ENCODE results near the gene CPEB2.

CPEB2 gene

GRCh38 chr4:15021946-15022345 lies 19.7 kb downstream of the CPEB2 start:
- Mint-ChIP-seq H3K27ac (no peak overlapping the region), H3K9me3 (no peaks in the 10 kb centered on the region), H3K36me3 (ENCODE audit: low read depth) (peaks cover 49% of the 10 kb centered on the region), H3K4me3 (no peak overlapping the region), H3K4me1 (ENCODE audit: low read depth) (peaks cover 43% of the 10 kb centered on the region), H3K27me3 (no peaks in the 10 kb centered on the region)
- no peak for DNase-seq

DNA sequence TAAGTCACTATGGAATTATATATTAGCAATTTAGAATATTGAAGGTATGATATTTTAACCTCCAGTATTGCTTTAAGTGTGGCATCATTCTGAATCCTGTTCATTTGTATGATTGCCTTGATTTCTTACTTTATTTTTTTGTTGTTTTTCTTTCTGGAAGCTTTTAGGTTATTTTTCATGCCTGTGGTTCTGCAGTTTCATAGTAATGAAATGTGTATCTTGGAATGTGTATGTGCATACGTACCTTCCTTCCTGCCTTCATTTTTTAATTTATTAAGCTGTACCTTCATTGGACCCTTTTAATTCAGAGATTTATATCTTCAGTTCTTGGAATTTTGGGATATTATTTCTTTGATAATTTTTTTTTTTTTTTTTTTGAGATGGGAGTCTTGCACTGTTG lies 22.1 kb downstream of the CPEB2 start:
- no peak for DNase-seq
- peaks cover 51% of the 10 kb centered on the region for H3K36me3 Mint-ChIP-seq (ENCODE audit: low read depth)
- peaks cover 37% of the 10 kb centered on the region for H3K4me1 Mint-ChIP-seq (ENCODE audit: low read depth)
- H3K9me3 Mint-ChIP-seq, result no peaks in the 10 kb centered on the region
- H3K4me3 Mint-ChIP-seq, result no peak overlapping the region
- H3K27me3 Mint-ChIP-seq, result no peaks in the 10 kb centered on the region
- no peak overlapping the region for H3K27ac Mint-ChIP-seq

DNA sequence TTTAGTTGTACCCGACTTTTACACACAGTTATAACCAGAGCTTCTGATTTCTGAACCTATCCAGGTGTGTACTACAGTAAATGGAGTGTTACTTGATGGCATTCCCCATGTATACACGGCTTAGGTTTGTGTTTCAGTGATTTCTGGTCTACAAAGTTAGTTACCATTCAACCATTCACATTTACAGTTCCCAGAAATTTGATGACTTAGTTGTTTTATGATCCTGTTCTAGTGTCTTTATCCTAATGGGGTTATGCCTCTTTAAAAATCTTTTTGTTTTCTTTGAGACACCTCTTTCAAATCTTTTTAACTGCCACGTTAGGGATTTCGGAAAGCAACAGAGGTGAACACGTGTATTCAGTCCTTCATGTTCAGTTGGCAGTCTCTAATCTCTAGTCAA lies 23.4 kb downstream of the CPEB2 start:
- Mint-ChIP-seq H3K4me3 (no peak overlapping the region), H3K27ac (no peak overlapping the region), H3K27me3 (no peaks in the 10 kb centered on the region), H3K4me1 (ENCODE audit: low read depth) (peaks cover 32% of the 10 kb centered on the region), H3K9me3 (no peaks in the 10 kb centered on the region), H3K36me3 (ENCODE audit: low read depth) (peaks cover 44% of the 10 kb centered on the region)
- no peak for DNase-seq

DNA sequence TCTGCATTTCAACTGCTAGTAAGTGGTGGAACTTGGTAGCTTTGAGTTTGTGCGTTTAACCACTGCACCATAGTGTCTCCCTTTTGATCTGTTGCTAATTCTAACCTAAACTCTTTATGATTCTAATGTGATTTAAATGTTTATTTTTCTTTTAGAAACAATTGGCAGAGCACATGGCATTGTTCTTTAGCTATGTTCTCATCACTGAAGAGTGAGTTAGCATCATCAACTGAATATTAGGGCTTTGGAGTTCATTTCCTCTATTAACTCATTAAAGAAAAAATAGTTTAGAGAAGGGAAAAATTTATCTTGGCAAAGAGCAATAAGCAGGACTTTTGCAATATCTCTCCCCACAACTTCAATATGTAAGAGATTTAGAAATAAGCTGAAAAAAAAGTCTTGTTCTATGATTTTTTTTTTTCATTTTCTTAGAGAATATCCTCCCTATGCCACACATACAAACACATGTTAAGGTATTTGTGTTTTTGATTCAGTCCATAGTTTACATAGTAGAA lies 25.7 kb downstream of the CPEB2 start:
- Mint-ChIP-seq H3K36me3 (ENCODE audit: low read depth) (peaks cover 40% of the 10 kb centered on the region), H3K27me3 (no peaks in the 10 kb centered on the region), H3K9me3 (no peaks in the 10 kb centered on the region), H3K4me1 (ENCODE audit: low read depth) (peaks cover 24% of the 10 kb centered on the region), H3K4me3 (no peak overlapping the region), H3K27ac (no peak overlapping the region)
- DNase-seq, result no peak

GRCh38 chr4:15031197-15031596 lies 28.9 kb downstream of the CPEB2 start:
- no peak overlapping the region for H3K4me3 Mint-ChIP-seq
- no peak for DNase-seq
- peaks cover 33% of the 10 kb centered on the region for H3K4me1 Mint-ChIP-seq (ENCODE audit: low read depth)
- H3K27me3 Mint-ChIP-seq, result no peaks in the 10 kb centered on the region
- peaks cover 46% of the 10 kb centered on the region for H3K36me3 Mint-ChIP-seq (ENCODE audit: low read depth)
- H3K9me3 Mint-ChIP-seq, result no peaks in the 10 kb centered on the region
- H3K27ac Mint-ChIP-seq, result no peak overlapping the region

DNA sequence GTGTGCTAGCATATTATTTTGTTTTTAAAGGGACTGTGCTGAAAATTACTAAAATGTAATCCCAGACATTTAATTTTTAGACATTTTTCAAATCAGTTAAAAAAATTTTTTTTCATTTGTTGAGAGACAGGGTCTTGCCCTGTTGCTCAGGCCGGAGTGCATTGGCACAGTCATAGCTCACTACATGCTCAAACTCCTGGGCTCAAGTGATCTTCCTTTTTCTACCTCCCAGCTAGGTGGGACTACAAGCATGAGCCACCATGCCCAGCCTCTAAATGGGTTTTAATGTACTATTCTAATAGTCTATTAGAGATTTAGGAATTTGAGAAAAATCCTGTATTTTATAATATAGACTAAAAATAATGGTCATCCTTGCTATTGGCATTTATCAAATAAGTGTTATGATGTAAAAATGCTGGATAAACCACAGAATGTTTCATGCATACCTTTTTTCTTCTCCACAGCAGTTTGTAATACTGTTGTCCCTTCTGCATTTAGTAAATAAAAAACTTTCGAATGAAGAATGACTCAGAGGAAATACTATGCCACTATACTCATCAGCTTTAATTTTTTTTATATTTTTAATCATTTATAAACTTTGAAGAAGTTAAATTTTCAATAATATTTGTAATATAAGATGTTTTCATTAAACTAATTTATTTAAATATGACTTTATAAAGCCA lies 29.9 kb downstream of the CPEB2 start:
- no peak for DNase-seq
- Mint-ChIP-seq H3K9me3 (no peaks in the 10 kb centered on the region), H3K4me1 (ENCODE audit: low read depth) (peaks cover 33% of the 10 kb centered on the region), H3K27me3 (no peaks in the 10 kb centered on the region), H3K4me3 (no peak overlapping the region), H3K36me3 (ENCODE audit: low read depth) (peaks cover 46% of the 10 kb centered on the region), H3K27ac (no peak overlapping the region)

DNA sequence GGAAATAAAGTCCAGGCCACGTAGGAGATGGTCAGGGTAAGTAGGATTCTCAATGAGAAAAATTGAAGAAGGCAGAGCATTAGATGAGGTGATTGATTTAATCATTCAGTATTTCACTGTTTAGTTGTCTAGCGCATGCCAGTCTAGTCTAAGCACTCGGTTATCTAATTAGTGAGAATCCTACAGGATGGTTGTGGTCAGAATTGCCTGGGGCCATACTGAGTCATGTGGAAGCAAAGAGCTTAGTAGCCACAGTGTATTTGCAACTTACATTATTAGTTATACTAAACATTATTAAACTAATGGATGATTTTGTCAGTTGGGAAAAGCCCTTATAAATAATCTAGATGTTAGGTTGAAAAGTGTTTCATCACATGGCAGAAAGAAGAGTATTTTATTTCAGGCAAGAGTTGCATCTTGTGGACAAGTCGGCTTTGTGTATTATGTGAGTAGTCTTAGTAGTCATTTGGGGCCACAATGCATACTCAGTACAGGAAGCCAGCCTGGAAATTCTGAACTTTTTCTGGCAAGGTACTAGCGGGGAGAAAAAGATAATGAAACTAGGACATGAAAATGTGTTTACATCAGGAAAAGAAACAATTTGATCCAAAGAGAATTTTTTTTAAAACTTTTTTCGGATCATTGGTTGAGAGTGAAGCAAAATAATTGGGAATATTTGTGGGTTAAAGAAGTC lies 31.9 kb downstream of the CPEB2 start:
- no peaks in the 10 kb centered on the region for H3K27me3 Mint-ChIP-seq

GRCh38 chr4:15035159-15035558 lies 32.9 kb downstream of the CPEB2 start:
- Mint-ChIP-seq H3K36me3 (ENCODE audit: low read depth) (peaks cover 44% of the 10 kb centered on the region), H3K27ac (peak overlapping the region; percentile 44), H3K4me3 (no peak overlapping the region), H3K4me1 (ENCODE audit: low read depth) (peaks cover 22% of the 10 kb centered on the region), H3K9me3 (no peaks in the 10 kb centered on the region), H3K27me3 (no peaks in the 10 kb centered on the region)
- no peak for DNase-seq

More for the DNA sequence above, 31.9 kb downstream of the CPEB2 start:
- Mint-ChIP-seq H3K27ac (no peak overlapping the region), H3K36me3 (ENCODE audit: low read depth) (peaks cover 44% of the 10 kb centered on the region), H3K4me1 (ENCODE audit: low read depth) (peaks cover 27% of the 10 kb centered on the region), H3K9me3 (no peaks in the 10 kb centered on the region), H3K4me3 (no peak overlapping the region)
- DNase-seq, result no peak

- no peaks in the 10 kb centered on the region for H3K27me3 Mint-ChIP-seq
- no peak overlapping the region for H3K4me3 Mint-ChIP-seq
- peaks cover 18% of the 10 kb centered on the region for H3K4me1 Mint-ChIP-seq (ENCODE audit: low read depth)
- no peak for DNase-seq
- peaks cover 61% of the 10 kb centered on the region for H3K36me3 Mint-ChIP-seq (ENCODE audit: low read depth)
- H3K9me3 Mint-ChIP-seq, result no peaks in the 10 kb centered on the region
- no peak overlapping the region for H3K27ac Mint-ChIP-seq
Observed at GRCh38 chr4:15037923-15038541, 35.8 kb downstream of the CPEB2 start.

DNA sequence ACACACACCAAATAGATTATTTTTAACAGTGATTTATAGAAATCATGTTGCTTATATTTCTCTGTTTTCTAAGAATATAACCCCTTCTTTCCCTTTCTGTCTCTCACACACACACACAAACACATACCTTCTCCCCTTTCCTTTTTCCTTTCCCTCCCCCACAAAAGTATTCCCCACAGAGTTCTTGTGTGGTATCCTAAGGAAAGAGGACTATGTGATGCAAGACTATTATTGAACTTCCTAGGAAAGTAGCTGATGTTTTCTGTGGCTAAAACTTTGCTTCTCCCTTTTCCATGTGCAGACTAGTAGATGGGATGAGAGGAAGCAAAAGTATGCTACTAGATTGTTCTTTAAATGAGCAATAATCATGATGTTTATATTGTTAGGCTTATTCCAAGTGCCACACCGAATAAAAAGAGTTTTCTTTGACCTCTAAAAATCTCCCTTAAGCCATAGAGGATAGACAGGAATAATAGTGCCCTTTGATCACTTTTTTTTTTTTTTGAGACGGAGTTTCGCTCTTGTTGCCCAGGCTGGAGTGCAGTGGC lies 38.7 kb downstream of the CPEB2 start:
- no peaks in the 10 kb centered on the region for H3K27me3 Mint-ChIP-seq
- no peak for DNase-seq
- H3K9me3 Mint-ChIP-seq, result no peaks in the 10 kb centered on the region
- no peak overlapping the region for H3K4me3 Mint-ChIP-seq
- H3K4me1 Mint-ChIP-seq (ENCODE audit: low read depth), result peaks cover 5% of the 10 kb centered on the region
- no peak overlapping the region for H3K27ac Mint-ChIP-seq
- peaks cover 42% of the 10 kb centered on the region for H3K36me3 Mint-ChIP-seq (ENCODE audit: low read depth)

DNA sequence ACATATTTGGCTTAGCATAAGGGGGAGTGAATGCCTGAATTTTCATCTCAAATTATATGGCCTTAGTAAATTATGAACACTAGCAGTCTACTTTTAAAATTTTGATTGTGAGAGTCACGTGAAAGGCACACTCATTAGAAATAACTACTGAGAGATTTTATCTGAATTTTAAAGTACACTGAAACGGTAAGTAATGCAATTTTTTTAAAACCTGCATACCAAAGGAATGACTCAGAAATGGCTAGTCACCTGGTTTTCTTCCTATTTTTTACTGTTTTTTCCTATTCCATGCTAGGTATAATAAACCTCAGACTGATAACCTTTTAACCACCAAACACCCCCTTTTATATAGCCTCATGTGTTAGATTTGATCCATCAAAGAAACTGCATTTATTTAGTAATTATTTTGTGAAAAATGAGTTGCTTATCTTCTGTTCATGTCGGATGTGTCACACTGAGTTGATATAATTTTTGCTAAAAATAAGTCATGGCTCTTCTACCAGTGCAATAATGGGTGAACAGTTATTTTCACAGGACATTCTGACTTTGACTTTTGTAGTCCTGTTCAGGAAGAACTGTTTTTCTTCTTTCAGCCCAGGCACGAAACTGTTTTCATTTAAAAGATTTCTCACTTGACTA lies 40.4 kb downstream of the CPEB2 start:
- Mint-ChIP-seq H3K4me1 (ENCODE audit: low read depth) (peaks cover 8% of the 10 kb centered on the region), H3K27me3 (no peaks in the 10 kb centered on the region), H3K4me3 (no peak overlapping the region), H3K27ac (no peak overlapping the region), H3K36me3 (ENCODE audit: low read depth) (peaks cover 36% of the 10 kb centered on the region), H3K9me3 (no peaks in the 10 kb centered on the region)
- no peak for DNase-seq

DNA sequence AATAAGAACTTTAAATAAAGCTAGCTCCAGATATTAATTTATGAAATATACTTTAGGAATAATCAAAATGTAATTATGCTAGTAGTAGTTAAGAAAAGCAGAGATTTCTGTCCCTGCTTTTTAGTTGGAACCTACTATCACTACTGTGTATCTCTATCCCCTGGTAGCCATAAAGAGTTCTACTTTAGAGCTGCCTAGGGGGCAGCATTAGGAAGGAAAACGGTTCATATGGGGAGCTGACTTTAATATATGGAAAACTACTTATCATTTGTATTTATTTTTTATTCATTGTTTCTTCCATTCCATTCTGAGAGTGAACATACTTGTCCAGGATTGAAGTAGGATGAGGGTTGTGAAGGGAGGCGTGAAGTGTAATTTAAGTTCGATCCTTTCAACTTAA lies 40.9 kb downstream of the CPEB2 start:
- H3K4me1 Mint-ChIP-seq (ENCODE audit: low read depth), result peaks cover 8% of the 10 kb centered on the region
- no peaks in the 10 kb centered on the region for H3K27me3 Mint-ChIP-seq
- no peak overlapping the region for H3K4me3 Mint-ChIP-seq
- no peaks in the 10 kb centered on the region for H3K9me3 Mint-ChIP-seq
- peaks cover 37% of the 10 kb centered on the region for H3K36me3 Mint-ChIP-seq (ENCODE audit: low read depth)
- DNase-seq, result no peak
- no peak overlapping the region for H3K27ac Mint-ChIP-seq

DNA sequence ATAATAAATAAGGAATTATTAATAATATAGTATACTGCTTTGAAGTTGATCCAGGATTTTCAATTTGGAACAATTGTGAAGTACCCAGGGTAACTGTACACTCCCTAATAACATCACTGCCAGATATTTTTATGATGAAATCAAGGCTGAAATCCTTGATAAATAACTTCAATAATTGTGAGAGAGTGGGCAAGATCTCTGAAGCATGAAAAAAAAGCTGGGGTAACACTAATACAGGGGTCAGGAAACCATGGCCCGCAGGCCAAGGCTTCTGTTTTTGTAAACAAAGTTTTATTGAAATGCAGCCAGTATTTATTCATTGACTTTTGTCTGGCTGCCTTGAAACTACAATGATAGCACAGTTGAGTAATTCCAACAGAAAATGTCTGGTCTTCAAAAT lies 41.6 kb downstream of the CPEB2 start:
- H3K36me3 Mint-ChIP-seq (ENCODE audit: low read depth), result peaks cover 34% of the 10 kb centered on the region
- DNase-seq, result no peak
- H3K27me3 Mint-ChIP-seq, result no peaks in the 10 kb centered on the region
- no peak overlapping the region for H3K4me3 Mint-ChIP-seq
- H3K9me3 Mint-ChIP-seq, result no peaks in the 10 kb centered on the region
- peaks cover 8% of the 10 kb centered on the region for H3K4me1 Mint-ChIP-seq (ENCODE audit: low read depth)
- H3K27ac Mint-ChIP-seq, result no peak overlapping the region

GRCh38 chr4:15054541-15054940 lies 52.3 kb downstream of the CPEB2 start:
- no peak overlapping the region for H3K27ac Mint-ChIP-seq
- no peaks in the 10 kb centered on the region for H3K9me3 Mint-ChIP-seq
- H3K36me3 Mint-ChIP-seq (ENCODE audit: low read depth), result peaks cover 31% of the 10 kb centered on the region
- H3K4me1 Mint-ChIP-seq (ENCODE audit: low read depth), result peaks cover 2% of the 10 kb centered on the region
- DNase-seq, result no peak
- H3K4me3 Mint-ChIP-seq, result no peak overlapping the region
- H3K27me3 Mint-ChIP-seq, result no peaks in the 10 kb centered on the region
